GM19397 (cell line): ENCODE results near the gene MYO1H.

Experiments
- ATAC-seq: cut with Tn5 transposase; IDR thresholded peaks from one replicate; pipeline ENCODE4 v1.9.1; 2021; ENCODE audit warnings: mild to moderate bottlenecking, moderate library complexity; ENCODE audit not compliant: unreplicated experiment

Gene MYO1H

DNA sequence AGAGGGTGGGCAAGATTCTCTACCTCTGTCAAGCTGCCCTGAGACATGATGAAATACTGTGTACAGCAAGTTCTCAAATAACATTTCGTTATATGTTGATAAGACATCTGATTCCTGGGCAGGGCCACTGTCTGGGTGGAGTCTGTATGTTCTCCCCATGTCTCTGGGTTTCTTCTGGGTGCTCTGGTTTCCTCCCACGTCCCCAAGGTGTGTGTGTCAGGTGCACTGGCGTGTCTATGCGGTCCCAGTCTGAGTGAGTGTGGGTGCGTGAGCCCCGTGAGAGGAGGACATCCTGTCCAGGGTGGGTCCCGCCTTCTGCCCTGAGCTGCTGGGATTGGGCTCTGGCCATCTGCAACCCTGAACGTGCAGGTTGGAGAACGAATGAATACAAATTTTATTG, 99.8 kb downstream of the MYO1H start:
- ATAC-seq = no peak

DNA sequence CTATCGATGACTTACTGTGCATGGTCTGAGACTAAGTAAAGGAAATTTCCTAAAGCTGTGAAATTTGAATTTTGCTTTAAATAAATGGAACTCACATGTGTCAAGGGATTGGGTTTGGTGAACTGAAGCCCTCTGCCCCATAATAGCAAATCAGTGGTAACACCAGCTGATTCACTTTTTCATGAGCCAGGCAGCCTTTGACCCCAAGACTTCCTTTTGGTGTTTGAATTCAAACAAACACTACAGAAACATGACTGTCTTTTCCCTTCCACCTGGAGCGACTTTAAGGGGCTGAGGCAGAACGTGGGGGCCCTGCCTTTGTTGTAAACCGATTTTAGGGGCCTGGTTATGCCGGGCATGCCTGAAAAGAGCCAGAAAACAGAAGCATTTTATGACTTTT, 100.6 kb downstream of the MYO1H start:
- ATAC-seq = no peak

GRCh38 chr12:109448707-109449390, 101.1 kb downstream of the MYO1H start:
- ATAC-seq = no peak

DNA sequence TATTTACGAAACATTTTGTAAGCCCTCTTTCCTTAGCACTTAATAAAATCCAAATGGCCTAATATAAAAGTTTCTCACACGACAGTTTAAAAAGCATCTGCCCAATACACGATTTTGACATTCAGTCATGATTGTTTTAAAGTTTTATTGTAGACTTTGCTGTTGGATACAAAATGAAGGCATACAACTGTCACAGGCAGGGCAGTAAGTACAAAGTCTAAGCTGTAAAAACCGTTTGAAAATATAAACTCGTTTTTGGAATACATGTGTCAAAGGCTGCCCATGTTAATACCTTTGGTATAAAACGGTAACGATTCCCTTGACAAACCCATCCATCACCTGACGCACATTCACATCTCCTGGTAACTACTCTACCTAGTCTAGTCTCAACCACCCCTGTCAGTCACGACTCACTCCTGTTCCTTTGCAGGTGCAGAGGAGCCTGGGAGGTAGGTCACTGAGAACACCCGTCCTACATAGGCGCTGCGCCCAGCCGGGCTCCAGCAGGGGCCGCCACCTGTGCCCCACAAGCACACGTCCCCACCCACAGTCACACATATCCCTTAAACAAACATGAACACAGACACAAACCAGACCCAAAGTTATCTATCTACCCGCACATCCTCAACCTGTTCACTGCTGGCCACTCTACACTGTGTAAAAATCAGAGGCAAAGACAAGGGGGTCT, 102.3 kb downstream of the MYO1H start:
- no peak for ATAC-seq

DNA sequence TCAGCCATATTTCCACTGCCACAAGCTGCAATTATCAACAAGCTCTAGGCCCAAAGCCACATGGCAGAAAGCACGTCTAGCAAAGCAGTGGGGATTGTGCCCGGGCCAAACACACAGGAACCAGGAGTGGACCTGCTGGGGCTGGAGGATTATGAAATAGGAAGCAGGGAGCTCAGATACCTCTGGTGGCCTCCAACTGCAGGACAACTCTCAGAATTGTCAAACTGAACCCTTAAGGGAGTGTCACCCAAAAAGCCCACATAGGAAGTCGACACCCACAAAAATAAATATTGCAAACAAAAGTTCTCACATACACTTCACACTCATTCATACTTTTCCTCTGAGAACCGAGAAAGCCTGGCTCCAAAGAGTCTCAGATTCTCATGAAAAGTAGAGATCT, 103.3 kb downstream of the MYO1H start:
- no peak for ATAC-seq

DNA sequence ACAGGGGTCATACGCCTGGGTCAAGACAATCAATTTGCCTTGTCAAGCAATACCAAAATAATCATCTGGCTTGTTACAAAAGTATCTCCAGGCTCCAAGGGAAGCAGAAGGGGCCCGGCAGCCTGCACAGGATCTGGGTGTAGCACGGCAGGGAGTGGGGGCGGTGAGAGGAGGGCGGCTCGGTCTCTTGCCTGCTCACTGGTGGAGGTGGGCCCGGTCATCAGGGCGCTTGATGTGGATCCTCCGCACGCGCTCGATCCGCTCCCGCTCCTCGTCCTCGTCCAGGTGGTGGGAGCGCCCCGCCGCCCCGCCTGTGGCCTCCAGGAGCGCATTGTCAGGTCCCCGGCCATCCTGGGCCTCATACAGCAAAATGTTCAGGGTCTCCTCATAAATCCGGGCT, 103.7 kb downstream of the MYO1H start:
- no peak for ATAC-seq

GRCh38 chr12:109452489-109452888, 104.8 kb downstream of the MYO1H start:
- ATAC-seq = no peak

DNA sequence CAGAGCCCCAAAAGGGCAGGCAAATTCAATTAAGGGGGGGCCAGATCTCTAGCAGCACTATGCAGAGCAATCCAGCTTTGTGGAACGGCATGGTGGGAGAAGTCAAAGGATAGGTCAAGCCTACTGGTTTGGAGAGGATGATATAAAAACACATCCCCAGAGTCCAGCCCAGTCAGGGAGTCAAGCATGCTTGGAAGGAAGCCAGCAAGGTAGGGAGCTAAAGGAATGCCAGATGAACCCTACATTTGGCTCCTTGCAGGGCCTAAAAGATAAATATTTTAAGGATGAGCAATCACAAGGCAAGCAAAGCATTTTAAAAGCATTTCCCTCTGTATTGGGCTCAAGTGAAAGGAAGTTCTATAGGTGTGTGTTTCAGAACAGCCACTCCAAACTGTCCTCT, 108.0 kb downstream of the MYO1H start:
- ATAC-seq = no peak

DNA sequence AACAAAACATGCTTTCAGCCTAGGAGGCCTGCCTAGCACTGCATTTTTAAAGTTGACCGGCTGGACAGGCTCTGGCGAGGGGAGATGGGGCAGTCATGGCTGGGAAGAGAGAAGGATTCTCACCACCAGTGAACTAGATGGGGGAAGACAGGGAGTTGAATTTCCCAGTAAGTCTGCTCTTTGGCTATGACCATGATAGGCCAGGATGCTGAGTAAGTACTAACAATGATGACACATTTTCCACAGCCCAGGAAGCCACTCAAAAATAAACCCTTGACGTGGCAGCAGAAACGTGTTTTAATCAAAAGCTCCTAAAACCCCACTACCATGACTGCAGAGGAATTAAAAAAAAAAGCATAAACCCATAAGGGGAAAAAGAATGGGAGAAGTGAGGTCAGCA, 110.4 kb downstream of the MYO1H start:
- no peak for ATAC-seq

GRCh38 chr12:109458771-109459208, 111.1 kb downstream of the MYO1H start:
- no peak for ATAC-seq

GRCh38 chr12:109459247-109459646, 111.5 kb downstream of the MYO1H start:
- no peak for ATAC-seq

GRCh38 chr12:109460538-109460937, 112.8 kb downstream of the MYO1H start:
- no peak for ATAC-seq

DNA sequence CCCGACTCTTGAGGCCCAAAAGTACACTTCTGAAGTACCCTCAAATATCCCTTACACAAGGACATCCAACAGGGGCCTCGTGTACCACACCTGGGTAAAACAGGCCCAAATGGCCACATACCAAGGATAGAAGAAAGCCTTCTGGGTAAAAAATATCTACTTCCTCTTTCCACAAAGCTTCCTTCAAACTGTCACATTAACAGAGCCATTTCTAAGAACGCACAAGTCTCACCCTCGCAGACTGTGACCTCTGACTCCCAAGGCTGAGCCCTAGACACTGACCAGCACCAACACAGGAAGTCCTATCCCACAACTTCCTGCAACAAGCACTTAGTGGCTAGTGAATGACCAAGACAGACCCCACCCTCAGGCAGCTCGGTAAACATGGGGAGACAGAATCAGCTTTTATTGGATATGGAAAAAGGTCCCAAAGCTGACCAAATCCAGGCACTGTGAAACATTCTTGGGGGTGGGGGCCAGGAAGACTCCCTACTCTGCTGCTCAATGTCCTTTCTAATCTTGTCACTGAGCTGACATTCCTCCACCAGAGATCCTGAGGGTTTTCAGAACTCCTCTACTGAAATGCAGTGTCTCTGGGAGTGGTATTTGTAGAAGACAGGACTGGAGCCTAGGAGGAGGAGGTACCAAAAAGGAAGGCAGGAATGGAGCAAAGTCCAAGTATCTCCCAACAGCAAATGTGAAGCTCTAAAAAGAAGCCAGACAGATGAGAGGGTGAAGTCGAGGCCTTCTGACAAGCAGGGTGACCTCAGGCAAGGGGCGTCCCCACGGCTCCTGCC, 113.5 kb downstream of the MYO1H start:
- ATAC-seq = no peak

GRCh38 chr12:109461846-109462756, 114.4 kb downstream of the MYO1H start:
- ATAC-seq = no peak

- no peak for ATAC-seq
These were observed 115.4 kb downstream of the MYO1H start for GRCh38 chr12:109462868-109463692.

- no peak for ATAC-seq
These were observed 116.1 kb downstream of the MYO1H start for GRCh38 chr12:109463756-109464155.

GRCh38 chr12:109464642-109465351, 117.1 kb downstream of the MYO1H start:
- no peak for ATAC-seq

DNA sequence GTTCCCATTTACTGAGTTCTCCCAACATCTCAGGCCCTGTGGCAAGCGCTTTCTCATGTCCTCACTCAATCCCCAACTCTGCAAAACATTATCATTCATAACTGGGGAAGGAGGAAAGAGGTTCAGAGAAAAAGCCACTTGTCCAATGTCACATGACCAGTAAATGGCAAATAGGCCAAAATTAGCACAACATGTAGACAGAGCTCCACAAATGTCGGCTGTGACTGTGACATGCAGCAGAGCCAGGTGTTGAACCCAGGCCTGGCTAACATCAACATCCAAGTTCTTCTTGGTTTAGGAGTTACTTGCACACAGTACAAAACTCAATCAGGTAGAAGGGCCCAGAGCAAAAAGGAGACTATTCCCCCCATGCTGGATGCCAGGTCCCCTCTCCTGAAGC, 118.6 kb downstream of the MYO1H start:
- no peak for ATAC-seq

GRCh38 chr12:109466821-109467220, 119.1 kb downstream of the MYO1H start:
- ATAC-seq = no peak
